Muscle of leg (tissue), 11 donors: ENCODE data around the gene NEIL1. TPM values are rescaled to one million over a fixed set of nuclear protein-coding genes. Genes with fewer than 3 reads are reported as not detected.

Source experiments
- DNase-seq: peaks from one replicate; pipeline ENCODE4 v3.0.0; 2013
- H3K27ac ChIP-seq: one replicate; pipeline ENCODE4 v1.5.1; 2013; ENCODE audit warnings: mild to moderate bottlenecking, low read length, control low read depth
- H3K27me3 ChIP-seq: one replicate; pipeline ENCODE4 v1.6.1; 2013; ENCODE audit warnings: low read length; ENCODE audit not compliant: control insufficient read depth, insufficient read depth
- H3K36me3 ChIP-seq: one replicate; pipeline ENCODE4 v1.6.1; 2013; ENCODE audit warnings: low read length; ENCODE audit not compliant: control insufficient read depth, insufficient read depth
- H3K4me1 ChIP-seq: one replicate; pipeline ENCODE4 v1.6.1; 2013; ENCODE audit warnings: low read length; ENCODE audit not compliant: control insufficient read depth, insufficient read depth
- H3K4me3 ChIP-seq: one replicate; pipeline ENCODE4 v1.5.1; 2013; ENCODE audit warnings: low read length, control low read depth
- H3K9me3 ChIP-seq: replicated peaks from 2 replicates; pipeline ENCODE4 v1.6.1; 2013; ENCODE audit warnings: low read depth, low read length; ENCODE audit not compliant: control insufficient read depth
- WGBS: methylation state at CpG from one replicate; pipeline ENCODE4 v1.1.5; 2013; ENCODE audit warnings: missing lambda C conversion rate; ENCODE audit not compliant: insufficient coverage; 5-methylcytosine and 5-hydroxymethylcytosine counted together
- polyA plus RNA-seq, 8 donors: library from polyadenylated mRNA; unstranded; fragments of 120-200 nt; gene quantifications; one replicate each; pipeline versions ENCODE4 v1.2.1 to v1.2.3, GENCODE V29; 2013; ENCODE audit warnings: inconsistent platforms in 1 of 8, low replicate concordance in 1 of 8; ENCODE audit not compliant: insufficient read length in 8 of 8, insufficient read depth in 1 of 8
- total RNA-seq: library from RNA; stranded (reverse); fragments of 120-200 nt; gene quantifications from one replicate; pipeline ENCODE4 v1.2.4, GENCODE V29; 2013

NEIL1 gene
- total and polyA plus RNA-seq, 9 donors: 3.3 to 12.0 (median 7.6) TPM

- WGBS: 94% methylated on average over 19 of the region's 20 CpGs
- Histone ChIP-seq H3K4me3 (no peak overlapping the region), H3K27me3 (no peaks in the 10 kb centered on the region), H3K4me1 (no peaks in the 10 kb centered on the region), H3K27ac (no peak overlapping the region), H3K9me3 (no peaks in the 10 kb centered on the region), H3K36me3 (peaks cover 67% of the 10 kb centered on the region)
- DNase-seq: no peak
These were observed 9.7 kb downstream of the NEIL1 start for GRCh38 chr15:75356517-75356916.

GRCh38 chr15:75357976-75358673 lies 11.3 kb downstream of the NEIL1 start:
- no peaks in the 10 kb centered on the region for H3K9me3 ChIP-seq
- H3K27me3 ChIP-seq: no peaks in the 10 kb centered on the region
- H3K4me1 ChIP-seq: no peaks in the 10 kb centered on the region
- no peak for DNase-seq
- no peak overlapping the region for H3K4me3 ChIP-seq
- H3K36me3 ChIP-seq: peaks cover 83% of the 10 kb centered on the region
- H3K27ac ChIP-seq: no peak overlapping the region
- 93% methylated on average over 11 of the region's 17 CpGs for WGBS

DNA sequence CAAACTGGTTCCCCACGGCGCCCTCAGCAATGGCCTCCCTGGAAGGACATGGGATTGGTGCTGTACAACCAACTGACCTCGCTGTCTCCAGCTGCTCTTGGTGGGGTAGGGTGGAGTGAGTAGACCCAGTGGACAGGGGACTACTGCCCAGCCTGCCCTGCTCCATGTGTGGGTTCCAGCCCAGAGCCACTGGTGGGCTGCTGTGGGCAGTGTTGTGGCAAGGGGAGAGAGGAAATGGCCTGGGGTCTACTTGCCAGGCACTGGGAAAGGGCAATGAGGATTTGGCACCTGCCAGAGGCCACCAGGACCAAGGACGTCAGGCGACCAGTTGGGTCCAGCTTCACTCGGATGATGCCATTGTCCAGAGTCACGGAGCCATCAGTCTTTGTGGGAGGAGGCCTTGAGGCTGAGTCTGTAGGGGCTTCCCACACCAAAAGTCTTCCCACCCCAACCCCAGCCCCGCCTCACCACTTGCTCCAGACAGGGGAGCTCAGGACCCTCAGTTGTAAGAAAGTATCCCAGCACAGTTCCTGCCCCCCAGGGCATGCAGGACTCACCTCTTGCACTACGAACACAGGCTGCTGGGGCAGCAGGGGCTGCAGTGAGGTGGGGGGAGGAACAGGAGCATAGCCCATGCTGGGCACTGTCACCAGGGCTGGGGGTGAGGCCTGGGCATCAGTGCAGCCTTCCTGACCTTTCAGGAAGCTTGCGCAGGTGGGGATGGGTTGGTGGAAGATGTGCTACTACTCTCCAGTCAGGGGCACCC lies 12.1 kb downstream of the NEIL1 start:
- 93% methylated on average over 7 of the region's 10 CpGs for WGBS
- peaks cover 84% of the 10 kb centered on the region for H3K36me3 ChIP-seq
- DNase-seq: no peak
- H3K9me3 ChIP-seq: no peaks in the 10 kb centered on the region
- no peak overlapping the region for H3K27ac ChIP-seq
- no peaks in the 10 kb centered on the region for H3K4me1 ChIP-seq
- no peak overlapping the region for H3K4me3 ChIP-seq
- H3K27me3 ChIP-seq: no peaks in the 10 kb centered on the region

DNA sequence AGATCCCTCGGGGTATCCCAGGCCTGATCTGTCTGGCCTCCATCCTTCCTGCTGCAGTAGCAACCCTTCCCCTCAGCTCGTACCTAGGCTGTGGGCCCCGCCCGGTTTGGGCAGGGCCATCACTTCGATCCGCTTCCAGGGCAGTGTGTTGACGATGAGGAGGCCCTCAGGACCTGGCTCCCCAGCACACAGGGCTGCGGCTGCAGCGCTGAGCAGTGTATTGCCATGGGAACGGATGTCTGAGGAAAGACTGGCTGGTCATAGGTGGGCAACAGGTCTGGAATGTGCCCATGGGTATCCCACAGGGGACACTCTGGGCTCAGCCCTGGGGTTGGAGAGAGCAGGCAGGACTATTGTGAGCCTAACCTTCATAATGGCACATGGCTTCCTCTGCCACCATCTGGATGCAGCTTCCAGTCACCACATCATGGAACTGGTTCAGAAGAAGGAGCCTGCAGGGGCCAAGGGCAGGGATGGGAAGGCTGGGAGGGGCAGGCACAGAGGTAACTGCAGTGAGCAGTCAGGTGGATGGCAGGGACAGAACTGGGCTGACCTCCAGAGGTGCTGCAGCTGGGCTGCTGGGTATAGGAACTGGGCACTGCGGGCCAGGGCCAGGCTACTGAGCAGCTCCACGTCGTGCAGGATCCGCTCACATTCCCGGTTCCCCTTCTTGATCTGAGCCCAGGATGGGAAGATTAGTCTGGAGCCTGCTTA lies 12.9 kb downstream of the NEIL1 start:
- no peak for DNase-seq
- peaks cover 86% of the 10 kb centered on the region for H3K36me3 ChIP-seq
- 89% methylated on average over 8 of the region's 15 CpGs for WGBS
- no peaks in the 10 kb centered on the region for H3K27me3 ChIP-seq
- no peaks in the 10 kb centered on the region for H3K9me3 ChIP-seq
- no peak overlapping the region for H3K4me3 ChIP-seq
- no peak overlapping the region for H3K27ac ChIP-seq
- no peaks in the 10 kb centered on the region for H3K4me1 ChIP-seq

- WGBS: no CpG with 5 or more reads among the region's 1 CpG
- no peak overlapping the region for H3K4me3 ChIP-seq
- no peak for DNase-seq
These were observed 13.6 kb downstream of the NEIL1 start for GRCh38 chr15:75360391-75360790.

DNA sequence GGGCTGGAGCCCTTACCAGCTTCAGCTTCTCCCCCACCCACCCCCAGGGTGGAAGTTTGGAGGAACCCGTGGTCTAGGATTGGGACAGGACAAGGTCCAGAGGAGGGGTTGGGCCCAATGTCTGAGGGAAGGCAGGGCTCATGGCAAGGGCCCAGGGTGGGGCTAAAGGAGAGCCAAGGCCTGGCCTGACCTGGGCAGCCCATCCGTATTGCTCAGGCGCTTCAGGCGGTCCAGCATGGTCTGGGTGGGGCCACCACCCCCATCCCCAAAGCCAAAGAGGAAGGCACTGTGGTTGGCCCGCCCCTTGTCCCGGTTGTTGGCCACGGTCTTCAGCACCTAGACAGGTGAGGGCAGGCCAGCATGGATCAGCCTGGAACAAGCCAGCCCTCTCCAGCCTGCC lies 14.0 kb downstream of the NEIL1 start:
- Histone ChIP-seq H3K4me3 (no peak overlapping the region), H3K4me1 (no peaks in the 10 kb centered on the region), H3K36me3 (peaks cover 84% of the 10 kb centered on the region), H3K9me3 (no peaks in the 10 kb centered on the region), H3K27ac (no peak overlapping the region), H3K27me3 (no peaks in the 10 kb centered on the region)
- no peak for DNase-seq
- WGBS: 87% methylated on average over 7 of the region's 7 CpGs

More at GRCh38 chr15:75360391-75360790, 13.6 kb downstream of the NEIL1 start:
- no peaks in the 10 kb centered on the region for H3K4me1 ChIP-seq
- H3K27me3 ChIP-seq: no peaks in the 10 kb centered on the region
- no peaks in the 10 kb centered on the region for H3K9me3 ChIP-seq
- peaks cover 83% of the 10 kb centered on the region for H3K36me3 ChIP-seq
- no peak overlapping the region for H3K27ac ChIP-seq

DNA sequence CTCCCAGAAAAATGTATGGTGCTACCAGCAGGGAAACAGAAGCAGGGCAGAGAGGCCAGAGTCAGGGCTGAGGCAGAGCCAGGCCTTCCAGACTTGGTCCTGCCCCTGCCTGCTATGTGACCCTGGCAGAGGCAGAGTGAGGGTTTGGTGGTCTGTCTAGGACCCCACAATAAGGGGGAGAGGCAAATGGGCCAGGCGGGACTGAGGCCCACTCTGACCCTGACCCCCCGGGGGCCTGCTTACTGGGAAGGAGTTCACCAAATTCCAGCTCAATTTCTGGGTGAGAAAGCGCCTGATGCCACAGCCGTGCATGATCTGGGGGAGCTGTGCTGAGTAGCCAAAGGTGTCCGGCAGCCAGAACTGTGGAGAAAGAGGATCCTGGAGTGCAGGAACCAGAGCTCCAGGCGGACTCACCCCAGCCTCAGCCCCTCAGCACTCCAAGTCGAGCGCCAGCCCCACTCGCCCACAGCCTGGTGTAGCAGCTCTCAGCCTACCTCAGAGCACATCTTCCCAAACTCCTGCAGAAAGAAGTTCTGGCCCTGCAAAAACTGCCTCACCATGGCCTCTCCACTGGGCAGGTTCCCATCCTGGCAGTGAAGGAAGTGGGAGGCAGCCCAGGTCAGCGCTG lies 14.6 kb downstream of the NEIL1 start:
- DNase-seq: no peak
- Histone ChIP-seq H3K4me3 (no peak overlapping the region), H3K4me1 (no peaks in the 10 kb centered on the region), H3K27me3 (no peaks in the 10 kb centered on the region), H3K9me3 (no peaks in the 10 kb centered on the region), H3K27ac (no peak overlapping the region), H3K36me3 (peaks cover 84% of the 10 kb centered on the region)
- WGBS: 85% methylated on average over 8 of the region's 10 CpGs

DNA sequence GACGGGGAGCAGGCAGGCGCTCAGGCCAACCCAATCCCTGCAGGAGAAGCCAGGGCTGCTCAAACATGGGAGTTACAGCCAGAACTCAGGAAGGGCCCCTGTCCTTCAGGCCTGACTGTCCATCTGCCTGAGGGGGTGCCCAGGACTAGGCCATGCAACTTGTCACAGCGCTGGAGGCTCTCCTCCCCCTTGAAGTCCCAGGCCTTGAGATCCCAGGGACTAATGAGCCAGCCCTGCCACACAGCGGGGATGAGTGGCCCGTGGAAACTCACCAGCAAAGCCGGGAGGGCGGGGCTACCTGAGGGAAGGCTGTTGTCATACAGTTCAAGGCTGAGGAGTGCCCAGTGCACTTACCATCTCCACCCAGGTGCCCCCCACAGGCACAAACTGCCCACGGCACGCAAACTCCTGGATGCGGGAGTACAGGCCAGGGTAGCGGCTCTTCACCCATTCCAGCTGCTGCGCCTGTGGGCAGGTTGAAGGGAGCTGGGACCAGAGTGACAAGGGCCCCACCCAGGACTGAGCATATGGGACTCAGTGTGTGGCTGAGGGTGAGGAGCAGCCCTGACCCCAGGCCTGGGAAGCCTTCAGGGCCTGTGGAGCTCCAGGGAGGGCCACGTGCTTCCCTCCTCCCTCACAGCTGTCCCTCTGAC lies 15.3 kb downstream of the NEIL1 start:
- H3K36me3 ChIP-seq: peaks cover 83% of the 10 kb centered on the region
- DNase-seq: no peak
- no peaks in the 10 kb centered on the region for H3K4me1 ChIP-seq
- H3K9me3 ChIP-seq: no peaks in the 10 kb centered on the region
- no peaks in the 10 kb centered on the region for H3K27me3 ChIP-seq
- no peak overlapping the region for H3K27ac ChIP-seq
- WGBS: 88% methylated on average over 9 of the region's 13 CpGs
- H3K4me3 ChIP-seq: no peak overlapping the region

GRCh38 chr15:75362642-75363249 lies 15.9 kb downstream of the NEIL1 start:
- WGBS: 85% methylated on average over 5 of the region's 7 CpGs
- Histone ChIP-seq H3K4me3 (no peak overlapping the region), H3K27me3 (no peaks in the 10 kb centered on the region), H3K27ac (no peak overlapping the region), H3K36me3 (peaks cover 87% of the 10 kb centered on the region), H3K4me1 (peaks cover 5% of the 10 kb centered on the region), H3K9me3 (no peaks in the 10 kb centered on the region)
- DNase-seq: no peak
